HG03442 (cell line): ENCODE results near the gene MST1.
A peak's percentile ranks its signal among the peaks of the same experiment; 100 is the strongest.
"Not testable (repeated sequence)": the region's sequence is repeated elsewhere in the genome, so short reads cannot be mapped to it uniquely, and the experiment has no call there.

Source experiments
- ATAC-seq: cut with Tn5 transposase; IDR thresholded peaks from one replicate; pipeline ENCODE4 v1.9.1; 2021; ENCODE audit warnings: mild to moderate bottlenecking, moderate library complexity; ENCODE audit not compliant: unreplicated experiment

MST1 gene

GRCh38 chr3:49701388-49702077 lies 12.3 kb upstream of the MST1 start:
- no peak for ATAC-seq

- ATAC-seq: no peak
Measured at GRCh38 chr3:49700453-49701128, 11.3 kb upstream of the MST1 start.

GRCh38 chr3:49700014-49700413 lies 10.7 kb upstream of the MST1 start:
- no peak for ATAC-seq

GRCh38 chr3:49699281-49699979 lies 10.2 kb upstream of the MST1 start:
- no peak for ATAC-seq

- ATAC-seq: not testable (repeated sequence)
Measured at GRCh38 chr3:49695350-49696015, 6.2 kb upstream of the MST1 start.

DNA sequence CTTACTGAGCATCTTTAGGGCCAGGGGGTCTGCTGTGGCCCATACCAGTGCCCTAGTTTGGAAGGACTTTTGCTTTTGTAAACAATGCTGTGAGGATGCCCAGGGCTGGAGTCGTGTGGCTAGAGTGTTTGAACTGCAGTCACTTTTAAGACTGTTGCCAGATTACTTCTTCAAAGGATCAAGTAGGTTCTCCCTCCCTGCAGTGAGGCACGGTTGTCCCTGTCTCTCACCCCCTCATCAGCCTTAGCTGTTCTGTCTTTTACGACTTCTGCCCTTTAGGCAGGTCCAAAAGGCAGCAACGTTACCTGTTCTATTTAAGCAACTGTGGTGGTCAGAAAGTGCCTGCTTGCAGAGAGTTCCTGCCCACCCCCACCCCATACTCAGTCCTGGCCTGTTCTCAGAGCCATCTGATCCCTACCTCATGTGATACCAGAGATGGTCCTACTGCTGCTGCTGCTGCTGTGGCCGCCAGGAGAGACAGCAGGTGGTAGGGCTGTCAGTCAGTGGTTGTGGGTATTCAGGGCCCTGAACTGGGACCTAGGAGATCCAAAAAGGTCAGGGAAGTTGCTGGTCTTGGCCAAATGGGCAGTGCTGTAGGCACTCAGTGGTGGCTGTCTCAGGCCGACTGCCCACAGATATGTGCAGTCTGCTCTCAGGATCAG lies 5.3 kb upstream of the MST1 start:
- ATAC-seq: not testable (repeated sequence)

GRCh38 chr3:49691481-49691880 lies 2.2 kb upstream of the MST1 start:
- ATAC-seq: not testable (repeated sequence)

- not testable (repeated sequence) for ATAC-seq
Measured at GRCh38 chr3:49690856-49691255, 1.6 kb upstream of the MST1 start.

DNA sequence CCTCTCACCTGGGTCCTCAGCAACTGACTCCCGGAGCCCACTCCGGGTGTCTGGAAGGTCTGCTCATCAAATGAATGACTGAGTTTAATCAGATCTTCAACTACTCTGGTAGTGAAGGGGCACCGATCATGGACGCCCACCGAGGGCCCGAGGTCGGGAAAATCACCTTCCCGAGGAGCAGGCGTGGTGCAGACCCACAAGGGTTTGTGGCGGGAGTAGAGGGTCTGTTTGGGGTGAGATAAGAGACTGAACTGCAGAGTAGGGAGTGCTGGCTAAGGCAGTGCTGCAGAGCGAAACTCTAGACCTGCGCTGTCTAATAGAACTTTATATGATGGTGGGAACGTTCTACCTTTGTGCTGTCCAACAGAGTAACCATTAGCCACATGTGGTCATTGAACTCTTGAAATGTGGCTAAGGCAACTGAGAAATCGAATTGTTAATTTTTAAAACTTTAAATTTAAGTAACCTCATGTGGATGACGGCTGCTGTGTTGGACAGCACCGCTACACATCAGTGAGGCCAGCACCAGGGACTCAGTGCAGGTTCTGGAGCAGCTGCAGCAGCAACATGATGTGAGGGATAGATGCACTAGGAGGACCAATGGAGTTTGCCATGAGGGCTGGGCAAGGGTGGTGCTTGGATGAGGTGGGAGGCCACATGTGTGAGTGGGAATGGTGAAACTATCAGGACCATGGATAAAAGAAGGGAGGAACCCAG lies 792 bp upstream of the MST1 start:
- ATAC-seq: peak; percentile 5

- ATAC-seq: not testable (repeated sequence)
Measured at GRCh38 chr3:49688338-49689045, 782 bp downstream of the MST1 start.

DNA sequence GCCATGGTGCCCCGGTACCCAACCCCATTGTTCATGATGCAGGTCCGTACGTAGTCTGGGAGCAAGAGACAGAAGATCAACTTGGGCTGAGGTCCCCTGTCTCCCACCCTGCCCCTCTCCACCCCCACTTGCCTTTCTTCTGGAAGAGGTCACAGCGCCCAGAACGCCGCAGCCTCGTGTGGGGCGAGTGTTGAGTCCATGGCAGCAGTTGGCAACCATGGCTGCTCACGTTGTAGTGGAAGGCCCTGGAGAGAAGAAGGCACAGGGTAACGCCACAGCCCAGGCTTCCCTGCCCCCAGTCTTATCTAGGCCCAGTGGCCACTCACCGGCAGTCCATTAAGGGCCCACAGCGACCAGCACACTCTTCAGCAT lies 1.9 kb downstream of the MST1 start:
- not testable (repeated sequence) for ATAC-seq

DNA sequence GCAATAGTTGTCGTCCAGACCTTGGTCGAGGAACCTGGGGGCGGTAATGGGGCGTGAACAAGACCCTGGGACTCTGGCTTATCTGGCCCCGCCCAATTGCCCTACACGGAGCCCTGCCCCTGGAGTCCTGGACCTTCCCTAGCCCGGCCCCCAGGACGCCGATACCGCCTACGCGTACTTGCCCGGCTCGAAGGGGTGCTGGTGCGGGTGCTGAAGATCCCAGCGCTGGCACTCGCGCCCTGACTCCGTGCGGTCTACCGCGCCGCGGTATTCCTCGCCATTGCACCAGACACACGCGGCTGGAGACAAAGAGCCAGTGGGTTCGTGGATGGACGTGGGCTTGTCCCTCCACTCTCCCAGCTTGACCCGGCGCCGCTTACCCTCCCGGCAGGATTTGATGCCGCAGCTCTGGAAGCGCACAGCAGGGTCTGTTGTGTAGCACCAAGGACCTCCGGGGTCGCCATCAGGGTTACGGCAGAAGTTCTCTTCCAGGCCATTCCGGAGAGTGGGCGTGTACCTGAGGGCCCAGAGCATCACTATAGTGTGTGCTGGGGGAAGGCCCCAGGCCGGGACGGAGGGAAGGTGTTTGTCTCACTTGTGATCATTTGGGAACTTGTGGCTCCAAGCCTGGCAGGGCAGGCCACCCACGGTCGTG lies 2.4 kb downstream of the MST1 start:
- not testable (repeated sequence) for ATAC-seq

DNA sequence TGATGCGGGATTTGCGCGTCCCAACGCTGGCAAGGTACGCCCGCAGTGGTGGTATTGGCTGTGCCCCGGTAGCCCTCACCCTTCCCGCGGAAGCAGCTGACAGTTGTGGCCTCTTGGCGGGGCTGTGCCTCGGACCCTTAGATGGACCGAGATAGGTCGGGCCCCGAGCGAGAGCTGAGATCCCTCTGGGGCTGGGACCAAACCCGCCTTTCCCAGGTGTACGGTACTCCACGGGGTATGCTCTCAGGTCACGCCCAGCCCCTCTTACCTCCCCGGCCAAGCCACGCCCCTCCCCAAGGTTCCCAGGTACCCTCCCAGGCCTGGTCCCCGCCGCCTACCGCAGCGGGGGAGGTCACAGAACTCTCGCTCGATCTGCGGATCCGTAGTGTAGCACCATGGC lies 2.9 kb downstream of the MST1 start:
- ATAC-seq: not testable (repeated sequence)

GRCh38 chr3:49685846-49686245 lies 3.4 kb downstream of the MST1 start:
- ATAC-seq: not testable (repeated sequence)

DNA sequence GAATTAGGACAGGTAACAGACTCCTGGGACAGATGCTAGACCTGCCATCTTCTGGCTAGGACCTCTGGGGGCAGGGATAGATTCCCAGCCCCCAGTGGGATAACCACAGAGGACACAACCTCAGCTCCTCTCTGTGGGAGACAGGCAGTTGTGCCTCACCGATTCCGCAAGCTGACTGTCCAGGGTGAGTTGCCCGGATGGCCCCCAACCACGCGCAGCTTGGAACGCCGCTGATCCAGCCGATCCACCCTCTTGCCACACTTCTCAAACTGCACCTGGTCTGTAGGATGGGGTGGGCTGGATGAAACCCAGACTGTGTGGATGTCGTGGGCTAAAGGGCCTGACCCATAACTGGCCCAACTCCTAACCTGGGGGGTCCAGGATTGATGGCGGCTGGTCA lies 4.2 kb downstream of the MST1 start:
- ATAC-seq: not testable (repeated sequence)

GRCh38 chr3:49684453-49684852 lies 4.8 kb downstream of the MST1 start:
- not testable (repeated sequence) for ATAC-seq

DNA sequence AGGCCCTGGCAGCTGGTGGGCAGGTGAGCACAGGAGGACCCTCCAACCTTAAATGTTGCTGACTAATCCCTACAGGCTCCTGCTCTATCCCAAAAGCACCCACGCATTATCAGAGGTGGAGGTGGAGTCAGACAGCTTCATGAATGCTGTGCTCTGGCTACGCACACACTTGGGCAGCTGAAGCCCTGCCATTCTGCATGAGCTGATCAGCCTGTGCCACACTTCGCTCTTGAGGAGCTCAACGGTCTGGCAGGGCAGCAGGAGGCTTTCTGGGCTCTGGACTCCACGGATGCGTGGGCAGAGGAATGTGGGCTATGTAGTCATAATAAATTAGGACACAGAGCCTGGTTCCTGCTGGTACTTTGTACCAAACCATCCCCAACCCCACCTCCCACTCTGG lies 6.1 kb downstream of the MST1 start:
- no peak for ATAC-seq

- ATAC-seq: no peak
Measured at GRCh38 chr3:49681543-49681942, 7.7 kb downstream of the MST1 start.

DNA sequence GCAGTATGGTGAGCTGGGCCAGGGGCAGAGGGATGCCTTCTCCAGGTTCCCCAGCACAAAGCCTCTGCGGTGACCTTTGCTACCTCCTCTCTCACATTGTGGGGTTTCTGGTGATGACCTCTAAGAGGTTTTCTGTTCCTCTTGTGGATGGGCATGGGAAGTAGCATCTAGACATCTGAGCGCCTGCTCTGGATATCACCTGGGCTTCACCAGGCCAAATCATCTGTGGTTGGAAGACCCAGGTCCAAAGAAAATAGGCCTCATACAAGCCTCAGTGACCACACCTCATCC lies 8.1 kb downstream of the MST1 start:
- ATAC-seq: no peak
